Measurements from ENCODE around the gene TBL1X.
A peak's percentile ranks its signal among the peaks of the same experiment; 100 is the strongest.
"Not testable (repeated sequence)": the region's sequence is repeated elsewhere in the genome, so short reads cannot be mapped to it uniquely, and the experiment has no call there.

TBL1X gene

DNA sequence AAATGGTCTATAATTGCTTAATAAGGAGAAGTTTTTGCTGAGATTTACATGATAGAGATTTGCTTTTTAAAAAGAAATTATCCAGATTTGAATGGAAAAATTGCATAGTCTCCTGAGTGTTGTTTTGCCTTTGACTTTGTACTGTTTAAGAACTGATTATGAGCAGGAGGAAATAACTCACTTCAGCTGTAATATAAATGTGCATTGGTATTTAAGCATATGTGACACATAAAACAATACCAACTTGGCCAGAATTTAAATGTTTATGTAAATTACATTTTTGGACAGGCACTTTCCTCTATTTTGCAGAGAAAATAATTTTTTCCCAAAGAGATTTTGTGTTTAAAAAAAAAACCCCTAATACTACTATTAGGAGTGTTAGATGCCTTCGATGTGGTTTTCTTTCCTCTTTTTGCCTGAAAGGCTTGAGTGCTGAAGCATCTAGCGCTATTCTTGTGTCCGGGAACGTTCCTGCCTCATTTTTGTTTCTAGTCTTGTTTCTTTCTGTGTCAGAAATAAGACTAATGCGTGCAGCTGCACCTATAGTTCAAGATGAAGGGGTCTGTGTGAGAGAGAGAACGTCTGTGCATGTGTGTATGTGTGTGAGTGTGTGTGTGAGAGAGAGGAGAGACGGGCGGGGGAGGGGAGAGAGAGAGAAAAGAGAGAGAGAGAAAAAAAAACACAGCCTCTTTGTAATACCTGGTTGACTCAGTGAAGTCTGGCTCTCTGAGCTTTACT is 60.8 kb downstream of the TBL1X start:
- H3K9me3 ChIP-seq (replicated peaks; ENCODE audit: low read length), result no peaks in the 10 kb centered on the region
- H3K4me1 ChIP-seq (ENCODE audit: control insufficient read depth, insufficient read depth, low read length), result no peaks in the 10 kb centered on the region
- no peak overlapping the region for H3K9ac ChIP-seq (ENCODE audit: low read depth, low read length)
- no peak overlapping the region for H3K4me3 ChIP-seq (ENCODE audit: low read length)
- no peak overlapping the region for H3K4me2 ChIP-seq (ENCODE audit: low read length)
- no peaks in the 10 kb centered on the region for H3K27me3 ChIP-seq (ENCODE audit: control insufficient read depth, insufficient read depth, low read length)
- H3K36me3 ChIP-seq (ENCODE audit: insufficient read depth, low read length), result no peaks in the 10 kb centered on the region

- Histone ChIP-seq H3K4me3 (ENCODE audit: low read length) (no peak overlapping the region), H3K27me3 (ENCODE audit: control insufficient read depth, insufficient read depth, low read length) (no peaks in the 10 kb centered on the region), H3K9me3 (replicated peaks; ENCODE audit: low read length) (no peaks in the 10 kb centered on the region), H3K36me3 (ENCODE audit: insufficient read depth, low read length) (no peaks in the 10 kb centered on the region), H3K4me2 (ENCODE audit: low read length) (no peak overlapping the region), H3K9ac (ENCODE audit: low read depth, low read length) (no peak overlapping the region), H3K4me1 (ENCODE audit: control insufficient read depth, insufficient read depth, low read length) (peaks cover 5% of the 10 kb centered on the region)
Observed at GRCh38 chrX:9526965-9527364, 62.1 kb downstream of the TBL1X start.

- Histone ChIP-seq H3K36me3 (ENCODE audit: insufficient read depth, low read length) (no peaks in the 10 kb centered on the region), H3K4me1 (ENCODE audit: control insufficient read depth, insufficient read depth, low read length) (peaks cover 18% of the 10 kb centered on the region), H3K4me3 (ENCODE audit: low read length) (no peak overlapping the region), H3K9me3 (replicated peaks; ENCODE audit: low read length) (no peaks in the 10 kb centered on the region), H3K9ac (ENCODE audit: low read depth, low read length) (no peak overlapping the region), H3K27me3 (ENCODE audit: control insufficient read depth, insufficient read depth, low read length) (no peaks in the 10 kb centered on the region), H3K4me2 (ENCODE audit: low read length) (no peak overlapping the region)
Observed at GRCh38 chrX:9528498-9528897, 63.6 kb downstream of the TBL1X start.

DNA sequence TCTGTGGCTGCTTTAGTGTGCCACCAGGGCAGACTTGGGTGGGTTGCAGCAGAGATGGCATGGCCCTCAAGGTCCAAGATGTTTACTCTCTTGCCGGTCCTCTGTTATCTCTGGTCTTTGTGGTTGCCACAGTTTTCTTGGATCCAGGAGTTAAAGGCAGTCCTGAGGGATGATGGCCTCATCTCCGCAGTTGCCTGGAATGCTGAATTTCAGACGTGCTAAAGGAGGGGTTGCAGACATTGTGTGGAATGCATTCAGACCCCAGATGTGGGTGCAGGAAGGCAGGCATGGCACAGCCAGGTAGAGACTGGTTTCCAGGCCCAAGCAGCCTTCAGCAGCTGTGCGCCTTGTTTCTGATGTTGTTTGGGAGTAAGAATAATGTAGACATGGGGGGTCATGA is 64.4 kb downstream of the TBL1X start:
- Histone ChIP-seq H3K27me3 (ENCODE audit: control insufficient read depth, insufficient read depth, low read length) (no peaks in the 10 kb centered on the region), H3K36me3 (ENCODE audit: insufficient read depth, low read length) (no peaks in the 10 kb centered on the region), H3K4me1 (ENCODE audit: control insufficient read depth, insufficient read depth, low read length) (peaks cover 18% of the 10 kb centered on the region), H3K9ac (ENCODE audit: low read depth, low read length) (no peak overlapping the region), H3K9me3 (replicated peaks; ENCODE audit: low read length) (no peaks in the 10 kb centered on the region), H3K4me2 (ENCODE audit: low read length) (no peak overlapping the region), H3K4me3 (ENCODE audit: low read length) (no peak overlapping the region)

DNA sequence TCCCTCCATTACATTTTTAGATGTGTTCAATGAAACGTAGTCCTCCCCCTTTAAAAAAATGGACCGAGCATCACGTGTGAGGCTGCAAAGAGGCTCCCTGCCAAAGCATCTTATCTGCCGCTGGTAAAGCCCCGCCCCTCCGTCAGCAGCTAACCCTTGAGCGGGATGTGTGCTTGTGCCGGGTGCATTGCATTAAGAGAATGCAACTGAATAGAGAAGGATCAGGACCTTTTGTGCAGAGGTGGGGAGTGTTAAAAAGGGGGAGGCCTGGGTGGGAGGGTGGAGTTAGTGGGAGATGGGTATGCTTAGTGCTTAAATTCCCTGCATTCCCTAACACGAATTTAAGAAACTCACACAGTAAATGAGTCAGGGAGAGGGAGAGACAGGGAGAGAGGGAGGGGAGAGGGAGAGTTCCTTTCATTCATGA is 66.0 kb downstream of the TBL1X start:
- Histone ChIP-seq H3K4me1 (ENCODE audit: control insufficient read depth, insufficient read depth, low read length) (peaks cover 28% of the 10 kb centered on the region), H3K9ac (ENCODE audit: low read depth, low read length) (peak overlapping the region; percentile 14), H3K36me3 (ENCODE audit: insufficient read depth, low read length) (no peaks in the 10 kb centered on the region), H3K4me2 (ENCODE audit: low read length) (peak overlapping the region; percentile 66), H3K9me3 (replicated peaks; ENCODE audit: low read length) (no peaks in the 10 kb centered on the region), H3K27me3 (ENCODE audit: control insufficient read depth, insufficient read depth, low read length) (no peaks in the 10 kb centered on the region), H3K4me3 (ENCODE audit: low read length) (peak overlapping the region; percentile 36)

- Histone ChIP-seq H3K36me3 (ENCODE audit: insufficient read depth, low read length) (no peaks in the 10 kb centered on the region), H3K9ac (ENCODE audit: low read depth, low read length) (no peak overlapping the region), H3K27me3 (ENCODE audit: control insufficient read depth, insufficient read depth, low read length) (no peaks in the 10 kb centered on the region), H3K4me2 (ENCODE audit: low read length) (no peak overlapping the region), H3K4me3 (ENCODE audit: low read length) (no peak overlapping the region), H3K4me1 (ENCODE audit: control insufficient read depth, insufficient read depth, low read length) (peaks cover 28% of the 10 kb centered on the region), H3K9me3 (replicated peaks; ENCODE audit: low read length) (no peaks in the 10 kb centered on the region)
Observed at GRCh38 chrX:9532349-9532748, 67.5 kb downstream of the TBL1X start.

- Histone ChIP-seq H3K36me3 (ENCODE audit: insufficient read depth, low read length) (no peaks in the 10 kb centered on the region), H3K4me2 (ENCODE audit: low read length) (no peak overlapping the region), H3K27me3 (ENCODE audit: control insufficient read depth, insufficient read depth, low read length) (no peaks in the 10 kb centered on the region), H3K4me1 (ENCODE audit: control insufficient read depth, insufficient read depth, low read length) (peaks cover 28% of the 10 kb centered on the region), H3K4me3 (ENCODE audit: low read length) (no peak overlapping the region), H3K9me3 (replicated peaks; ENCODE audit: low read length) (no peaks in the 10 kb centered on the region), H3K9ac (ENCODE audit: low read depth, low read length) (no peak overlapping the region)
Observed at GRCh38 chrX:9533611-9534010, 68.8 kb downstream of the TBL1X start.

GRCh38 chrX:9534686-9535085 is 69.8 kb downstream of the TBL1X start:
- Histone ChIP-seq H3K4me2 (ENCODE audit: low read length) (peak overlapping the region; percentile 56), H3K4me1 (ENCODE audit: control insufficient read depth, insufficient read depth, low read length) (peaks cover 28% of the 10 kb centered on the region), H3K4me3 (ENCODE audit: low read length) (no peak overlapping the region), H3K9me3 (replicated peaks; ENCODE audit: low read length) (no peaks in the 10 kb centered on the region), H3K27me3 (ENCODE audit: control insufficient read depth, insufficient read depth, low read length) (no peaks in the 10 kb centered on the region), H3K36me3 (ENCODE audit: insufficient read depth, low read length) (no peaks in the 10 kb centered on the region), H3K9ac (ENCODE audit: low read depth, low read length) (no peak overlapping the region)

DNA sequence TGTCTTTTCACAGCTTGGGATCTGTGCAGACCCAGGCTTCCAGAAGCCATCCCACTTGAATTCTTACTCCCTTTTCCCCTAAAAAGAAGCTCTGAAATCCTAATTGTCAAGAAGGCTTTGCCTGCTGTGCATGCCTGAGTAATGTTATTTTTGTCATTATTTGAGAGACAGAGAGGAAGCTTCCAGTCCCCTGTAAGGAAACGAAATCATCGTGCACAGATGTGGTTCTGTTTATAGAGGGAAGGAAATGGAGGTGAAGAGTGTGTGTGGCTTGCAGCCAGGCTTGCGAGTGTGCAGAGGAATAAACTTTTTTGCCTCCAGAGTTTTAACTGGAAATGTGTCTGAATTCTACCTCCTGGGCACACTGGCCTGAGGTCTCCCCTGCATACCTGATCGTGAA is 70.2 kb downstream of the TBL1X start:
- Histone ChIP-seq H3K36me3 (ENCODE audit: insufficient read depth, low read length) (no peaks in the 10 kb centered on the region), H3K4me1 (ENCODE audit: control insufficient read depth, insufficient read depth, low read length) (peaks cover 28% of the 10 kb centered on the region), H3K4me2 (ENCODE audit: low read length) (peak overlapping the region; percentile 56), H3K9me3 (replicated peaks; ENCODE audit: low read length) (no peaks in the 10 kb centered on the region), H3K9ac (ENCODE audit: low read depth, low read length) (no peak overlapping the region), H3K27me3 (ENCODE audit: control insufficient read depth, insufficient read depth, low read length) (no peaks in the 10 kb centered on the region), H3K4me3 (ENCODE audit: low read length) (no peak overlapping the region)

DNA sequence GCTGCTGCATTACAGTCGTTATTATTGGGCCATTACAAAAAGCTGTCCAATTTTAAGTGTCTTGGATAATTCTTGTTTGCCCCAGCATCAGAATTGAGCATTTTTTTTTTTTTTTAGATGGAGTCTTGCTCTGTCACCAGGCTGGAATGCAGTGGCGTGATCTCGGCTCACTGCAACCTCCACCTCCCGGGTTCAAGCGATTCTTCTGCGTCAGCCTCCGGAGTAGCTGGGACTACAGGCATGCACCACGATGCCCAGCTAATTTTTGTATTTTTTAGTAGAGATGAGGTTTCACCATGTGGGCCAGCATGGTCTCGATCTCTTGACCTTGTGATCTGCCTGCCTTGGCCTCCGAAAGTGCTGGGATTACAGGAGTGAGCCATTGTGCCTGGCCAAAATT is 71.3 kb downstream of the TBL1X start:
- H3K36me3 ChIP-seq (ENCODE audit: insufficient read depth, low read length); H3K9ac ChIP-seq (ENCODE audit: low read depth, low read length); H3K27me3 ChIP-seq (ENCODE audit: control insufficient read depth, insufficient read depth, low read length); H3K4me2 ChIP-seq (ENCODE audit: low read length); H3K4me3 ChIP-seq (ENCODE audit: low read length); H3K9me3 ChIP-seq (replicated peaks; ENCODE audit: low read length): not testable (repeated sequence)
- H3K4me1 ChIP-seq (ENCODE audit: control insufficient read depth, insufficient read depth, low read length), result peaks cover 27% of the 10 kb centered on the region

DNA sequence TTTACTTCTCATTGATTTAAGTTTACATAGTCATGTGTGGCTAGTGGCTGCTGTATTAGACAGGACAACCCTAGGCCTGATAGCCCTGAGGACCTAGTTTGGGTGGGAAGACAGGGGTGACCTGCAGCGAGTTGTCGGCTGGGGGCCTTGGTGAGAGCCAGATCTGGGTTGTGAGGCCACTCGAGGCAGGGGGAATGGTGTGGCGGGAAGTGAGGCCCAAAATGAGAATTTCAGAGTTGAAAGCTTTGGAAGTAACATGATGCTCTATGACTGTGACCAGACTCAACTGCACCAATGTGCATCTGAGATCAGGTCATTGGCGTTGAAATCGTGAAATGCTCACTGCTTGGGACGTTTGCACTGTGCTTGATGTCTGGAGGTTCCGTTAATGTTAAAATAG is 72.9 kb downstream of the TBL1X start:
- Histone ChIP-seq H3K27me3 (ENCODE audit: control insufficient read depth, insufficient read depth, low read length) (no peaks in the 10 kb centered on the region), H3K9me3 (replicated peaks; ENCODE audit: low read length) (no peaks in the 10 kb centered on the region), H3K4me3 (ENCODE audit: low read length) (no peak overlapping the region)

GRCh38 chrX:9538544-9539045 is 73.7 kb downstream of the TBL1X start:
- Histone ChIP-seq H3K4me3 (ENCODE audit: low read length) (no peak overlapping the region), H3K27me3 (ENCODE audit: control insufficient read depth, insufficient read depth, low read length) (no peaks in the 10 kb centered on the region), H3K9me3 (replicated peaks; ENCODE audit: low read length) (no peaks in the 10 kb centered on the region), H3K9ac (ENCODE audit: low read depth, low read length) (no peak overlapping the region), H3K4me2 (ENCODE audit: low read length) (no peak overlapping the region), H3K36me3 (ENCODE audit: insufficient read depth, low read length) (no peaks in the 10 kb centered on the region), H3K4me1 (ENCODE audit: control insufficient read depth, insufficient read depth, low read length) (peaks cover 11% of the 10 kb centered on the region)

More for the DNA sequence above, 72.9 kb downstream of the TBL1X start:
- Histone ChIP-seq H3K9ac (ENCODE audit: low read depth, low read length) (no peak overlapping the region), H3K36me3 (ENCODE audit: insufficient read depth, low read length) (no peaks in the 10 kb centered on the region), H3K4me2 (ENCODE audit: low read length) (no peak overlapping the region), H3K4me1 (ENCODE audit: control insufficient read depth, insufficient read depth, low read length) (peaks cover 15% of the 10 kb centered on the region)

All from skeletal muscle satellite cell (primary cell).